K562 (cell line): ENCODE results near the gene WIPF3. TPM values are rescaled to one million over a fixed set of nuclear protein-coding genes. Genes with fewer than 3 reads are reported as not detected.

Source experiments
- ATAC-seq: fragments of 200-7000 bp; cut with Tn5 transposase; 3 replicates; pipeline ENCODE4 v1.9.1; 2020; ENCODE audit warnings: moderate library complexity
- BruUV-seq: library from RNA; stranded (reverse); fragments of 400-500 nt; replicated peaks from 2 replicates; lab custom pipeline; 2021; lab: Mats Ljungman, UMichigan
- CTCF ChIA-PET: fragments of 300-600 bp; formaldehyde crosslinking; extraction: SDS; loops from one replicate; lab custom pipeline; 2021; ENCODE audit warnings: low intra/inter-chr PET ratio; lab: Yijun Ruan, JAX
- POLR2A ChIA-PET: fragments of 300-600, 350-650 bp; sonication (Branson Sonifier 250); formaldehyde crosslinking; extraction: SDS; loops from one replicate; lab custom pipeline; 2021; ENCODE audit warnings: antibody characterized with exemption, inconsistent platforms; lab: Yijun Ruan, JAX
- DNase-seq, 4 experiments: peaks; one replicate each; pipeline versions ENCODE4 v3.0.0 to v3.0.0-alpha.2; 2011 to 2018; ENCODE audit warnings: low spot score in 3 of 4, mixed read lengths in 3 of 4; ENCODE audit errors: extremely low read depth in 1 of 4
- FAIRE-seq: peaks from 2 replicates; lab custom pipeline; 2011; peaks lifted over from hg19 to GRCh38; lab: Jason Lieb, UNC
- H2AFZ ChIP-seq: 2 replicates; pipeline ENCODE4 v1.6.0; 2011; ENCODE audit warnings: low read depth, low read length, control low read depth, inconsistent platforms
- H3K27ac ChIP-seq: fragments of 200-600 bp; 3 replicates; pipeline ENCODE4 v1.8.0; 2011; ENCODE audit warnings: low read depth, mild to moderate bottlenecking, control low read depth, inconsistent platforms, low read length, moderate library complexity, mixed read lengths; ENCODE audit errors: extremely low read depth
- H3K27me3 ChIP-seq, 2 experiments: fragments of 300-600 bp in 1 of 2; 2 replicates in 1 of 2; 3 replicates in 1 of 2; pipeline versions ENCODE4 v1.6.0 to v1.8.0; 2011; ENCODE audit warnings: inconsistent platforms in 2 of 2, low read length in 2 of 2, mild to moderate bottlenecking in 1 of 2, mixed read lengths in 1 of 2, moderate library complexity in 1 of 2; ENCODE audit not compliant: control insufficient read depth in 2 of 2, insufficient read depth in 2 of 2
- H3K36me3 ChIP-seq: fragments of 300-600 bp; 3 replicates; pipeline ENCODE4 v1.8.0; 2011; ENCODE audit warnings: mild to moderate bottlenecking, low read length, inconsistent platforms; ENCODE audit not compliant: control insufficient read depth, insufficient read depth
- H3K4me1 ChIP-seq, 2 experiments: fragments of 200-600 bp in 1 of 2; replicated peaks in 1 of 2; 2 replicates in 1 of 2; 3 replicates in 1 of 2; pipeline versions ENCODE4 v1.5.1 to v1.8.0; 2011; ENCODE audit warnings: inconsistent platforms in 2 of 2, low read length in 2 of 2, mild to moderate bottlenecking in 1 of 2, mixed read lengths in 1 of 2, moderate library complexity in 1 of 2; ENCODE audit not compliant: control insufficient read depth in 2 of 2, insufficient read depth in 2 of 2
- H3K4me2 ChIP-seq: 2 replicates; pipeline ENCODE4 v1.6.1; 2011; ENCODE audit warnings: low read length, control low read depth, inconsistent platforms, mixed read lengths; ENCODE audit not compliant: insufficient read depth
- H3K4me3 ChIP-seq: fragments of 200-600 bp; sonication (generic), shearing (Covaris generic); 2 replicates; pipeline ENCODE4 v1.5.1; 2016; ENCODE audit warnings: control low read depth, inconsistent platforms
- H3K79me2 ChIP-seq: fragments of 200-600 bp; 3 replicates; pipeline ENCODE4 v1.8.0; 2011; ENCODE audit warnings: low read length, inconsistent platforms; ENCODE audit not compliant: control insufficient read depth, insufficient read depth
- H3K9ac ChIP-seq, 2 experiments: 2 replicates each; pipeline versions ENCODE4 v1.6.0 to v1.6.1; 2011; ENCODE audit warnings: low read depth in 2 of 2, low read length in 2 of 2, control low read depth in 1 of 2, inconsistent platforms in 1 of 2, mild to moderate bottlenecking in 1 of 2, mixed read lengths in 1 of 2; ENCODE audit not compliant: insufficient read depth in 1 of 2
- H3K9me1 ChIP-seq: one replicate; pipeline ENCODE4 v1.6.0; 2011; ENCODE audit warnings: inconsistent platforms, mild to moderate bottlenecking, low read length, moderate library complexity; ENCODE audit not compliant: control insufficient read depth, insufficient read depth
- H3K9me3 ChIP-seq: replicated peaks from 2 replicates; pipeline ENCODE4 v1.5.1; 2011; ENCODE audit warnings: low read depth, low read length, inconsistent platforms; ENCODE audit not compliant: control insufficient read depth, insufficient read depth
- H4K20me1 ChIP-seq: replicated peaks from 2 replicates; pipeline ENCODE4 v1.6.1; 2011; ENCODE audit warnings: low read length, inconsistent platforms, mixed read lengths; ENCODE audit not compliant: control insufficient read depth, insufficient read depth
- FUS ChIP-seq: fragments of 200-400 bp; formaldehyde crosslinking; optimal IDR thresholded peaks from 2 replicates; pipeline ENCODE3; 2017; ENCODE audit warnings: low read depth, low read length
- HNRNPK ChIP-seq: fragments of 200-400 bp; formaldehyde crosslinking; IDR thresholded peaks from one replicate; pipeline ENCODE4 v1.6.1; 2018; ENCODE audit warnings: mild to moderate bottlenecking, low read depth, low read length; ENCODE audit not compliant: poor library complexity, severe bottlenecking
- KLF1 ChIP-seq: fragments of 450-650 bp; IDR thresholded peaks from 2 replicates; pipeline ENCODE4 v1.6.1; 2016; ENCODE audit warnings: missing genetic modification characterization, missing compliant biosample characterization
- LEF1 ChIP-seq: fragments of 450-650 bp; IDR thresholded peaks from 2 replicates; pipeline ENCODE4 v1.6.1; 2016; ENCODE audit warnings: mild to moderate bottlenecking
- NR1H2 ChIP-seq: sonication (generic); formaldehyde crosslinking; IDR thresholded peaks from 2 replicates; pipeline ENCODE4 v1.4.0; 2020; ENCODE audit warnings: mild to moderate bottlenecking, missing genetic modification reagents
- PHF8 ChIP-seq: fragments of 200-600 bp; sonication (generic); IDR thresholded peaks from 2 replicates; pipeline ENCODE4 v1.6.1; 2012; ENCODE audit warnings: mixed run types, mild to moderate bottlenecking, inconsistent platforms, low read length, moderate library complexity, borderline replicate concordance
- SAFB2 ChIP-seq: fragments of 200-400 bp; formaldehyde crosslinking; IDR thresholded peaks from 2 replicates; pipeline ENCODE4 v1.6.1; 2018; ENCODE audit warnings: borderline replicate concordance, low read length, low read depth, moderate library complexity; ENCODE audit not compliant: severe bottlenecking
- SOX6 ChIP-seq: fragments of 450-650 bp; IDR thresholded peaks from 2 replicates; pipeline ENCODE4 v1.6.1; 2014; ENCODE audit warnings: mild to moderate bottlenecking
- ZNF316 ChIP-seq: fragments of 450-650 bp; IDR thresholded peaks from 2 replicates; pipeline ENCODE4 v1.6.1; 2016
- WGBS: fragments of 100-300 bp; shearing (Covaris generic); methylation state at CpG from one replicate; pipeline ENCODE4 v1.1.6; 2016; ENCODE audit warnings: low coverage, mixed read lengths; ENCODE audit not compliant: insufficient coverage; ENCODE audit errors: missing lambda C conversion rate; 5-methylcytosine and 5-hydroxymethylcytosine counted together
- in situ Hi-C: fragments of 300-500 bp; cut with MboI; formaldehyde crosslinking; loops from 4 replicates; pipeline ENCODE4 v1.15.0; 2018; ENCODE audit warnings: inconsistent platforms, mixed read lengths
- intact Hi-C: fragments of 100-400 bp; cut with micrococcal nuclease; formaldehyde crosslinking; loops from 2 replicates; pipeline ENCODE4 v1.14.2; 2022
- polyA plus RNA-seq, 8 experiments: library from polyadenylated mRNA; depleted of rRNA in 4 of 8; stranded (reverse) in 5 of 8; unstranded in 3 of 8; fragments of >200 nt; fragmentation: Nextera tagmentation in 2 of 8; fragmentation: Illumina TruSeq in 1 of 8; extraction: Ambion mirVana in 2 of 8; extraction: Trizol in 1 of 8; gene quantifications; 2 replicates each; pipeline versions ENCODE4 v1.2.1 to v1.2.3, GENCODE V29; 2011 to 2014; ENCODE audit warnings: inconsistent platforms in 1 of 8, missing spikeins in 1 of 8
- total RNA-seq, 7 experiments: library from RNA; depleted of rRNA in 6 of 7; stranded (reverse); fragments of >200 nt in 6 of 7; fragmentation: Illumina TruSeq in 2 of 7; extraction: Trizol in 2 of 7; gene quantifications; 2 replicates each; pipeline versions ENCODE4 v1.2.1 to v1.2.3, GENCODE V29; 2011 to 2021; ENCODE audit warnings: low replicate concordance in 1 of 7

Gene WIPF3
- total and polyA plus RNA-seq, 9 of the 15 experiments (the other 6 are each of a cell fraction or from before 2014, with no cell fraction given) = 0.18 to 3.2 (median 1.7) TPM

GRCh38 chr7:29898301-29898700 is 92.0 kb downstream of the WIPF3 start:
- Histone ChIP-seq H3K27me3 (no peaks in the 10 kb centered on the region; a peak in 1 of 5 replicates), H3K4me2 (no peak overlapping the region), H3K4me3 (no peak overlapping the region), H3K36me3 (no peaks in the 10 kb centered on the region), H4K20me1 (no peaks in the 10 kb centered on the region), H3K9ac (no peak overlapping the region), H3K27ac (no peak overlapping the region), H3K4me1 (no peaks in the 10 kb centered on the region; a peak in 2 of 5 replicates), H3K9me1 (no peaks in the 10 kb centered on the region), H3K79me2 (no peaks in the 10 kb centered on the region), H2AFZ (no peak overlapping the region), H3K9me3 (no peaks in the 10 kb centered on the region)
- ChIA-PET CTCF (no interaction called here), POLR2A (interaction anchor here (0.7 kb wide), 1 partner anchor 23 kb away, joined by 3 read pairs; no protein-coding TSS in a partner anchor)
- in situ Hi-C loops = no loop called here
- no peak for FAIRE-seq
- no peak for DNase-seq
- WGBS = 2% methylated on average over 5 of the region's 5 CpGs
- no TSS peak for BruUV-seq
- intact Hi-C loops = no loop called here
- TF ChIP-seq LEF1 = no peak
- TF ChIP-seq NR1H2 (CRISPR knock-in tag) = no peak
- no peak for TF ChIP-seq SAFB2
- TF ChIP-seq HNRNPK = no peak
- TF ChIP-seq SOX6 = no peak
- no peak for TF ChIP-seq ZNF316
- TF ChIP-seq FUS = no peak
- no peak for TF ChIP-seq PHF8
- TF ChIP-seq KLF1 (tag) = no peak
- ATAC-seq = no peak
